ENCODE results near the gene CYLD. TPM values are rescaled to one million over a fixed set of nuclear protein-coding genes. Genes with fewer than 3 reads are reported as not detected.

CYLD gene
- total RNA-seq, 2 experiments from 2014 or later, result 7.4 to 14.9 TPM

DNA sequence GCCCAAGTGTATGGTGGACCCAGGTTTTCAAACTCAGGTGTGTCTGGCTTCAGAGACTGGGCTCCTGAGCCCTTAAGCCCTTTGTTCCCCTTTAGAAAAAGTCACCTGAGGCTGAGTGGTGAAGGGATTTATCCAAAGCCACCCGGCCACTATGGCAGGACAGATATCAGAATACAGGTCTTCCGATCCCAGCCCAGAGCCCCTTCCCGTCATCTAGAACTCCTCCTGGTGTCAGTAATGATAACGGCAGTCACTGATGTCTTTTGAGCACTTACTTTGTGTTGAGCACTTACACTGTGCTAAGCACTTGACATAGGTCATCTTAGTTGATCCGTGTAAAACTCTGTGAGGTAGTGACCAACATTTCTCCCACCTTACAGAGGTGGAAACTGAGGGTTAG is 31.9 kb upstream of the CYLD start:
- Histone ChIP-seq H3K4me3 (ENCODE audit: low read depth, low read length, poor library complexity, severe bottlenecking) (no peak overlapping the region), H3K79me2 (ENCODE audit: insufficient read depth, low read depth, low read length) (no peaks in the 10 kb centered on the region), H3K9me2 (ENCODE audit: insufficient read depth, low read length) (no peaks in the 10 kb centered on the region), H2AFZ (ENCODE audit: low read length) (no peak overlapping the region), H3K4me2 (ENCODE audit: low read length) (no peak overlapping the region), H3K36me3 (ENCODE audit: insufficient read depth, low read length) (no peaks in the 10 kb centered on the region), H4K20me1 (ENCODE audit: insufficient read depth, low read length) (no peaks in the 10 kb centered on the region), H3K9me3 (ENCODE audit: low read length) (peaks cover 3% of the 10 kb centered on the region; the same call in 1 of the 2 replicates), H3K27ac (ENCODE audit: low read depth, low read length, poor library complexity, severe bottlenecking) (no peak overlapping the region), H3K4me1 (ENCODE audit: insufficient read depth, low read length, poor library complexity, severe bottlenecking) (no peaks in the 10 kb centered on the region)
- BruUV-seq (replicated peaks), result no TSS peak
- ChIA-PET POLR2A (no interaction called here), CTCF (ENCODE audit: unreplicated experiment) (no interaction called here)
- intact Hi-C loops (cut with micrococcal nuclease; ENCODE audit: unreplicated experiment), result no loop called here
- DNase-seq (ENCODE audit: low spot score), result no peak
- no peak for TF ChIP-seq CTCF (conservative IDR thresholded peaks at IDR 0.05; ENCODE audit: low read length)
- no peak for TF ChIP-seq EZH2phosphoT487 (IDR thresholded peaks at IDR 0.05; ENCODE audit: borderline replicate concordance, low read depth, low read length)

GRCh38 chr16:50711040-50711439 is 30.8 kb upstream of the CYLD start:
- CTCF ChIA-PET (ENCODE audit: unreplicated experiment), result no interaction called here
- no peaks in the 10 kb centered on the region for H4K20me1 ChIP-seq (ENCODE audit: insufficient read depth, low read length)
- TF ChIP-seq EZH2phosphoT487 (IDR thresholded peaks at IDR 0.05; ENCODE audit: borderline replicate concordance, low read depth, low read length) (no peak), CTCF (conservative IDR thresholded peaks at IDR 0.05; ENCODE audit: low read length) (no peak)

DNA sequence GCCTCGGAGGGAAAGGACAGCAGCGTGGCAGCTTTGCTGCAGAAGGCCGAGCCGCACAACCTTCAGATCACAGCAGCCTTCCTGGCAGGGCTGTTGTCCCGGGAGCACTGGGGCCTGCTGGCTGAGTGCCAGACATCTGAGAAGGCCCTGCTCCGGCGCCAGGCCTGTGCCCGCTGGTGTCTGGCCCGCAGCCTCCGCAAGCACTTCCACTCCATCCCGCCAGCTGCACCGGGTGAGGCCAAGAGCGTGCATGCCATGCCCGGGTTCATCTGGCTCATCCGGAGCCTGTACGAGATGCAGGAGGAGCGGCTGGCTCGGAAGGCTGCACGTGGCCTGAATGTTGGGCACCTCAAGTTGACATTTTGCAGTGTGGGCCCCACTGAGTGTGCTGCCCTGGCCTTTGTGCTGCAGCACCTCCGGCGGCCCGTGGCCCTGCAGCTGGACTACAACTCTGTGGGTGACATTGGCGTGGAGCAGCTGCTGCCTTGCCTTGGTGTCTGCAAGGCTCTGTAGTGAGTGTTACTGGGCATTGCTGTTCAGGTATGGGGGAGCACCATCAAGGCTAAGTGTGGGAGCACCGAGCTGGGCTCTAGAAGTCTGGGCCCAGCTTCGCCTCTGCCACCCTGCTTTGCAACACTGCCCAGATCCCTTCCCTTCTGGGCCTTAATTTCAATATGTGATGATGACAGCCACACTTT is 29.9 kb upstream of the CYLD start:
- POLR2A ChIA-PET, result no interaction called here
- DNase-seq (ENCODE audit: low spot score), result no peak
- Histone ChIP-seq H3K27ac (ENCODE audit: low read depth, low read length, poor library complexity, severe bottlenecking) (no peak overlapping the region), H2AFZ (ENCODE audit: low read length) (no peak overlapping the region), H3K36me3 (ENCODE audit: insufficient read depth, low read length) (no peaks in the 10 kb centered on the region), H3K4me3 (ENCODE audit: low read depth, low read length, poor library complexity, severe bottlenecking) (no peak overlapping the region), H3K79me2 (ENCODE audit: insufficient read depth, low read depth, low read length) (no peaks in the 10 kb centered on the region), H3K4me2 (ENCODE audit: low read length) (no peak overlapping the region), H3K9me3 (ENCODE audit: low read length) (no peaks in the 10 kb centered on the region), H4K20me1 (ENCODE audit: insufficient read depth, low read length) (no peaks in the 10 kb centered on the region), H3K4me1 (ENCODE audit: insufficient read depth, low read length, poor library complexity, severe bottlenecking) (no peaks in the 10 kb centered on the region), H3K9me2 (ENCODE audit: insufficient read depth, low read length) (no peaks in the 10 kb centered on the region)
- TF ChIP-seq EZH2phosphoT487 (IDR thresholded peaks at IDR 0.05; ENCODE audit: borderline replicate concordance, low read depth, low read length) (no peak), CTCF (conservative IDR thresholded peaks at IDR 0.05; ENCODE audit: low read length) (no peak)
- CTCF ChIA-PET (ENCODE audit: unreplicated experiment), result no interaction called here
- BruUV-seq (replicated peaks), result no TSS peak
- intact Hi-C loops (cut with micrococcal nuclease; ENCODE audit: unreplicated experiment), result no loop called here

More at GRCh38 chr16:50711040-50711439, 30.8 kb upstream of the CYLD start:
- no peak overlapping the region for H3K4me2 ChIP-seq (ENCODE audit: low read length)
- no peaks in the 10 kb centered on the region for H3K9me3 ChIP-seq (ENCODE audit: low read length)
- DNase-seq (ENCODE audit: low spot score), result no peak
- no peak overlapping the region for H3K4me3 ChIP-seq (ENCODE audit: low read depth, low read length, poor library complexity, severe bottlenecking)
- no TSS peak for BruUV-seq (replicated peaks)
- no peaks in the 10 kb centered on the region for H3K79me2 ChIP-seq (ENCODE audit: insufficient read depth, low read depth, low read length)
- POLR2A ChIA-PET, result interaction anchor here (0.6 kb wide), 1 partner anchor 8 kb away, joined by 10 read pairs; no protein-coding TSS in a partner anchor
- intact Hi-C loops (cut with micrococcal nuclease; ENCODE audit: unreplicated experiment), result no loop called here
- H3K9me2 ChIP-seq (ENCODE audit: insufficient read depth, low read length), result no peaks in the 10 kb centered on the region
- no peak overlapping the region for H2AFZ ChIP-seq (ENCODE audit: low read length)
- H3K4me1 ChIP-seq (ENCODE audit: insufficient read depth, low read length, poor library complexity, severe bottlenecking), result no peaks in the 10 kb centered on the region
- H3K27ac ChIP-seq (ENCODE audit: low read depth, low read length, poor library complexity, severe bottlenecking), result no peak overlapping the region
- no peaks in the 10 kb centered on the region for H3K36me3 ChIP-seq (ENCODE audit: insufficient read depth, low read length)
